Measurements from ENCODE around the gene ZAR1.

The ZAR1 gene

GRCh38 chr4:48470137-48470536 is 19.9 kb upstream of the ZAR1 start:
- H4K8ac ChIP-seq (ENCODE audit: low read depth, low read length), result no peak overlapping the region
- H2BK120ac ChIP-seq (ENCODE audit: low read depth, low read length), result no peak overlapping the region
- H3K9ac ChIP-seq (ENCODE audit: low read length), result no peak overlapping the region
- DNase-seq, result no peak
- H3K4me2 ChIP-seq (ENCODE audit: low read length), result no peak overlapping the region
- H3K27me3 ChIP-seq (ENCODE audit: insufficient read depth, low read length, poor library complexity), result no peaks in the 10 kb centered on the region
- H2BK5ac ChIP-seq (ENCODE audit: low read length), result no peak overlapping the region
- H3K4ac ChIP-seq (ENCODE audit: low read depth, low read length), result no peak overlapping the region
- no peaks in the 10 kb centered on the region for H3K79me1 ChIP-seq (ENCODE audit: low read length)
- H4K5ac ChIP-seq (ENCODE audit: low read length), result no peak overlapping the region
- no peak overlapping the region for H3K4me3 ChIP-seq (ENCODE audit: low read length)
- no CpG with 5 or more reads among the region's 1 CpG for WGBS (ENCODE audit: extremely low coverage, insufficient coverage, low lambda C conversion rate)
- H3K18ac ChIP-seq (ENCODE audit: low read length), result no peak overlapping the region
- H3K27ac ChIP-seq (ENCODE audit: low read depth, low read length), result no peak overlapping the region
- no peaks in the 10 kb centered on the region for H3K4me1 ChIP-seq (ENCODE audit: control insufficient read depth, low read depth, low read length)
- H2BK15ac ChIP-seq (replicated peaks; ENCODE audit: low read depth), result no peak overlapping the region
- no peaks in the 10 kb centered on the region for H3K36me3 ChIP-seq (ENCODE audit: control insufficient read depth, insufficient read depth, low read length)
- H3K23ac ChIP-seq (ENCODE audit: low read length), result no peak overlapping the region
- no peak overlapping the region for H2AK5ac ChIP-seq (ENCODE audit: low read length)
- H3K79me2 ChIP-seq (ENCODE audit: control insufficient read depth, insufficient read depth, low read length), result no peaks in the 10 kb centered on the region
- no peak overlapping the region for H3K56ac ChIP-seq (ENCODE audit: low read length)

GRCh38 chr4:48470570-48470969 is 19.5 kb upstream of the ZAR1 start:
- Histone ChIP-seq H3K4me3 (ENCODE audit: low read length) (no peak overlapping the region), H4K8ac (ENCODE audit: low read depth, low read length) (no peak overlapping the region), H3K56ac (ENCODE audit: low read length) (no peak overlapping the region), H2BK120ac (ENCODE audit: low read depth, low read length) (no peak overlapping the region), H3K4me1 (ENCODE audit: control insufficient read depth, low read depth, low read length) (no peaks in the 10 kb centered on the region), H4K5ac (ENCODE audit: low read length) (no peak overlapping the region), H3K27ac (ENCODE audit: low read depth, low read length) (no peak overlapping the region), H3K79me2 (ENCODE audit: control insufficient read depth, insufficient read depth, low read length) (no peaks in the 10 kb centered on the region), H3K27me3 (ENCODE audit: insufficient read depth, low read length, poor library complexity) (no peaks in the 10 kb centered on the region), H2AK5ac (ENCODE audit: low read length) (no peak overlapping the region), H3K18ac (ENCODE audit: low read length) (no peak overlapping the region), H3K79me1 (ENCODE audit: low read length) (no peaks in the 10 kb centered on the region), H3K4ac (ENCODE audit: low read depth, low read length) (no peak overlapping the region), H3K4me2 (ENCODE audit: low read length) (no peak overlapping the region), H3K9ac (ENCODE audit: low read length) (no peak overlapping the region), H3K23ac (ENCODE audit: low read length) (no peak overlapping the region), H2BK5ac (ENCODE audit: low read length) (no peak overlapping the region), H2BK15ac (replicated peaks; ENCODE audit: low read depth) (no peak overlapping the region), H3K36me3 (ENCODE audit: control insufficient read depth, insufficient read depth, low read length) (no peaks in the 10 kb centered on the region)
- no CpG with 5 or more reads among the region's 2 CpGs for WGBS (ENCODE audit: extremely low coverage, insufficient coverage, low lambda C conversion rate)
- no peak for DNase-seq

- no peak overlapping the region for H2BK120ac ChIP-seq (ENCODE audit: low read depth, low read length)
- no peak overlapping the region for H3K18ac ChIP-seq (ENCODE audit: low read length)
- no peaks in the 10 kb centered on the region for H3K4me1 ChIP-seq (ENCODE audit: control insufficient read depth, low read depth, low read length)
- no peak overlapping the region for H3K9ac ChIP-seq (ENCODE audit: low read length)
- H4K8ac ChIP-seq (ENCODE audit: low read depth, low read length), result no peak overlapping the region
- no CpG with 5 or more reads among the region's 1 CpG for WGBS (ENCODE audit: extremely low coverage, insufficient coverage, low lambda C conversion rate)
- no peak overlapping the region for H2AK5ac ChIP-seq (ENCODE audit: low read length)
- no peak for DNase-seq
- no peak overlapping the region for H3K4me3 ChIP-seq (ENCODE audit: low read length)
- H3K27ac ChIP-seq (ENCODE audit: low read depth, low read length), result no peak overlapping the region
- H3K4ac ChIP-seq (ENCODE audit: low read depth, low read length), result no peak overlapping the region
- H3K79me2 ChIP-seq (ENCODE audit: control insufficient read depth, insufficient read depth, low read length), result no peaks in the 10 kb centered on the region
- H3K23ac ChIP-seq (ENCODE audit: low read length), result no peak overlapping the region
- no peak overlapping the region for H3K4me2 ChIP-seq (ENCODE audit: low read length)
- no peak overlapping the region for H2BK5ac ChIP-seq (ENCODE audit: low read length)
- H4K5ac ChIP-seq (ENCODE audit: low read length), result no peak overlapping the region
- H3K36me3 ChIP-seq (ENCODE audit: control insufficient read depth, insufficient read depth, low read length), result no peaks in the 10 kb centered on the region
- H2BK15ac ChIP-seq (replicated peaks; ENCODE audit: low read depth), result no peak overlapping the region
- H3K79me1 ChIP-seq (ENCODE audit: low read length), result no peaks in the 10 kb centered on the region
- no peaks in the 10 kb centered on the region for H3K27me3 ChIP-seq (ENCODE audit: insufficient read depth, low read length, poor library complexity)
- no peak overlapping the region for H3K56ac ChIP-seq (ENCODE audit: low read length)
Observed at GRCh38 chr4:48472794-48473193, 17.3 kb upstream of the ZAR1 start.

DNA sequence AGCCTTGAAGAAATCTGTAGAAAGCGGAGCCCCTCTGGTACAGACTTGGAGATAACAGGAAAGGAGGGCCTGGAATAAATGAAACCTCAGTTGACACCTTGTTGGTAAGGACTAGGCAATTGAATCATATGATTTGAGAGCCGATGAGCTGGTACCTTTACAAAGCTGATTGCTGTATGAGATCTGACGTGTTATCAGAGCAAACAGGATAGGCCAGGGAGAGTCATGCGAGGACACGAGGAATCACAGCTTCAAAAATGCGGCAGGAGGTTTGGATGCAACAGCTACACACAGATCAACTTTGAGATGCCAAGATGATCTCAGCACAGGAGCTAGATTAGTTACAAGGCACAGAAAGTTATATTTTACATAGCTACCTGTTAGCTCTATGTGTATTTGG is 14.3 kb upstream of the ZAR1 start:
- no peaks in the 10 kb centered on the region for H3K79me2 ChIP-seq (ENCODE audit: control insufficient read depth, insufficient read depth, low read length)
- no peak overlapping the region for H3K4ac ChIP-seq (ENCODE audit: low read depth, low read length)
- H2AK5ac ChIP-seq (ENCODE audit: low read length), result no peak overlapping the region
- no peaks in the 10 kb centered on the region for H3K36me3 ChIP-seq (ENCODE audit: control insufficient read depth, insufficient read depth, low read length)
- H3K23ac ChIP-seq (ENCODE audit: low read length), result no peak overlapping the region
- no peak overlapping the region for H4K5ac ChIP-seq (ENCODE audit: low read length)
- no peaks in the 10 kb centered on the region for H3K79me1 ChIP-seq (ENCODE audit: low read length)
- no CpG with 5 or more reads among the region's 6 CpGs for WGBS (ENCODE audit: extremely low coverage, insufficient coverage, low lambda C conversion rate)
- H3K4me3 ChIP-seq (ENCODE audit: low read length), result no peak overlapping the region
- H2BK120ac ChIP-seq (ENCODE audit: low read depth, low read length), result no peak overlapping the region
- no peak overlapping the region for H3K9ac ChIP-seq (ENCODE audit: low read length)
- no peak overlapping the region for H2BK15ac ChIP-seq (replicated peaks; ENCODE audit: low read depth)
- H3K27ac ChIP-seq (ENCODE audit: low read depth, low read length), result no peak overlapping the region
- no peak overlapping the region for H4K8ac ChIP-seq (ENCODE audit: low read depth, low read length)
- no peak overlapping the region for H3K56ac ChIP-seq (ENCODE audit: low read length)
- H3K4me2 ChIP-seq (ENCODE audit: low read length), result no peak overlapping the region
- H3K18ac ChIP-seq (ENCODE audit: low read length), result no peak overlapping the region
- H3K4me1 ChIP-seq (ENCODE audit: control insufficient read depth, low read depth, low read length), result no peaks in the 10 kb centered on the region
- no peak overlapping the region for H2BK5ac ChIP-seq (ENCODE audit: low read length)
- no peak for DNase-seq
- no peaks in the 10 kb centered on the region for H3K27me3 ChIP-seq (ENCODE audit: insufficient read depth, low read length, poor library complexity)

DNA sequence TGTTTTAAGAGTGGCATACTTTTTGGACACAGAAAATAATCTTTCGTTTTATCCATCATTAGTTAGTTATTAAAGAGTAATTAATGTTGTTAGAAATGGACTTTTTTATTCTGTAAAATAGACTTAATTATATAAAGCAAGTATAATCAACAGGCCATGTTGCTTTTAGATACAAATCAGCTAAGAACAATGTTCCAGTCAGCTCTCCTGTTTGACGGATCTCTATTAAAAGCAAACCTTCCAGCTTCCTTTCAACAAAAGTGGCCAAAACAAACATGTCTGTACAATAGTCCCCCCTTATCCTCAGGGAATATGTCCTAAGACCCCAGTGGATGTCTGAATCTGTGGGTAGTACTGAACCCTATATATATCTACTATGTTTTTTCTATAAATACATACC is 11.8 kb upstream of the ZAR1 start:
- DNase-seq, result no peak
- 100% methylated on average over 1 of the region's 2 CpGs for WGBS (ENCODE audit: extremely low coverage, insufficient coverage, low lambda C conversion rate)
- Histone ChIP-seq H3K56ac (ENCODE audit: low read length) (no peak overlapping the region), H3K4me3 (ENCODE audit: low read length) (no peak overlapping the region), H3K27ac (ENCODE audit: low read depth, low read length) (no peak overlapping the region), H2AK5ac (ENCODE audit: low read length) (no peak overlapping the region), H3K4me2 (ENCODE audit: low read length) (no peak overlapping the region), H2BK120ac (ENCODE audit: low read depth, low read length) (no peak overlapping the region), H3K36me3 (ENCODE audit: control insufficient read depth, insufficient read depth, low read length) (no peaks in the 10 kb centered on the region), H3K9ac (ENCODE audit: low read length) (no peak overlapping the region), H4K5ac (ENCODE audit: low read length) (no peak overlapping the region), H3K27me3 (ENCODE audit: insufficient read depth, low read length, poor library complexity) (peaks cover 9% of the 10 kb centered on the region), H4K8ac (ENCODE audit: low read depth, low read length) (no peak overlapping the region), H2BK5ac (ENCODE audit: low read length) (no peak overlapping the region), H3K18ac (ENCODE audit: low read length) (no peak overlapping the region), H3K79me1 (ENCODE audit: low read length) (no peaks in the 10 kb centered on the region), H3K4ac (ENCODE audit: low read depth, low read length) (no peak overlapping the region), H2BK15ac (replicated peaks; ENCODE audit: low read depth) (no peak overlapping the region), H3K79me2 (ENCODE audit: control insufficient read depth, insufficient read depth, low read length) (no peaks in the 10 kb centered on the region), H3K23ac (ENCODE audit: low read length) (no peak overlapping the region), H3K4me1 (ENCODE audit: control insufficient read depth, low read depth, low read length) (no peaks in the 10 kb centered on the region)

DNA sequence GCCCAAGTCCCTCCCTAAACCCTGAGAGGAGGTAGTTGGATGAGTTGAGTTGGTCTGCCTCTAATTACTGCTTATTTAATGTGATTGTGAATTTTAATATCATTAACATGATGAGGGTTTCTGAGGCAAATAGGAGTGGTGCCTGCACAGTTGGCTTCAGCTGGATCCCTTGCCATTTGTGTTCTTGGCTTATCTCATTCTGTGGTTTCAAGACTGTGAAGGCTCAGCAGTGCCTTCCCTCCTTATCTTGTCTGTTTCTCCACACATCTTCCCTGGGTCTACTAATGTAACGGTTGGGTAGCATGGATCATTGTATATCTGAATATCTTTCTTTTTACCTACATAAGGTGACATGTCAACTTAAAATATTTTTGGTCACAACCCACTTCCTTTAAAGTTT is 8.5 kb upstream of the ZAR1 start:
- H3K27me3 ChIP-seq (ENCODE audit: insufficient read depth, low read length, poor library complexity), result peaks cover 25% of the 10 kb centered on the region
- no peak overlapping the region for H2BK120ac ChIP-seq (ENCODE audit: low read depth, low read length)
- no peak overlapping the region for H3K27ac ChIP-seq (ENCODE audit: low read depth, low read length)
- no peaks in the 10 kb centered on the region for H3K36me3 ChIP-seq (ENCODE audit: control insufficient read depth, insufficient read depth, low read length)
- H4K8ac ChIP-seq (ENCODE audit: low read depth, low read length), result no peak overlapping the region
- no peak overlapping the region for H4K5ac ChIP-seq (ENCODE audit: low read length)
- DNase-seq, result peak; percentile 49
- no peaks in the 10 kb centered on the region for H3K79me1 ChIP-seq (ENCODE audit: low read length)
- no peak overlapping the region for H2BK15ac ChIP-seq (replicated peaks; ENCODE audit: low read depth)
- H3K9ac ChIP-seq (ENCODE audit: low read length), result no peak overlapping the region
- H3K4me2 ChIP-seq (ENCODE audit: low read length), result no peak overlapping the region
- H3K23ac ChIP-seq (ENCODE audit: low read length), result no peak overlapping the region
- no peak overlapping the region for H2AK5ac ChIP-seq (ENCODE audit: low read length)
- WGBS (ENCODE audit: extremely low coverage, insufficient coverage, low lambda C conversion rate), result no CpG with 5 or more reads among the region's 1 CpG
- no peaks in the 10 kb centered on the region for H3K4me1 ChIP-seq (ENCODE audit: control insufficient read depth, low read depth, low read length)
- no peak overlapping the region for H3K56ac ChIP-seq (ENCODE audit: low read length)
- H3K4ac ChIP-seq (ENCODE audit: low read depth, low read length), result no peak overlapping the region
- no peak overlapping the region for H3K18ac ChIP-seq (ENCODE audit: low read length)
- no peaks in the 10 kb centered on the region for H3K79me2 ChIP-seq (ENCODE audit: control insufficient read depth, insufficient read depth, low read length)
- no peak overlapping the region for H3K4me3 ChIP-seq (ENCODE audit: low read length)
- H2BK5ac ChIP-seq (ENCODE audit: low read length), result no peak overlapping the region
